ENCODE results near the gene FHAD1.

Gene FHAD1

GRCh38 chr1:15261155-15262002 is 14.4 kb downstream of the FHAD1 start:
- H3K4me1 ChIP-seq (ENCODE audit: insufficient read depth, poor library complexity, severe bottlenecking): peaks cover 5% of the 10 kb centered on the region
- H3K4me3 ChIP-seq (ENCODE audit: severe bottlenecking): no peak overlapping the region
- ATAC-seq (ENCODE audit: low read depth): no peak
- DNase-seq (ENCODE audit: low spot score): no peak
- H3K27me3 ChIP-seq (ENCODE audit: insufficient read depth, poor library complexity, severe bottlenecking): no peaks in the 10 kb centered on the region
- H3K9me3 ChIP-seq (ENCODE audit: severe bottlenecking): no peaks in the 10 kb centered on the region
- H3K27ac ChIP-seq (ENCODE audit: poor library complexity, severe bottlenecking): no peak overlapping the region
- no peak for TF ChIP-seq CTCF (IDR thresholded peaks at IDR 0.05; ENCODE audit: poor library complexity, severe bottlenecking)
- H3K36me3 ChIP-seq (ENCODE audit: low read depth): no peaks in the 10 kb centered on the region

- no peak for TF ChIP-seq CTCF (IDR thresholded peaks at IDR 0.05; ENCODE audit: poor library complexity, severe bottlenecking)
- DNase-seq (ENCODE audit: low spot score) (no peak), ATAC-seq (ENCODE audit: low read depth) (no peak)
- H3K4me1 ChIP-seq (ENCODE audit: insufficient read depth, poor library complexity, severe bottlenecking): peaks cover 5% of the 10 kb centered on the region
- H3K4me3 ChIP-seq (ENCODE audit: severe bottlenecking): no peak overlapping the region
- H3K9me3 ChIP-seq (ENCODE audit: severe bottlenecking): no peaks in the 10 kb centered on the region
- H3K36me3 ChIP-seq (ENCODE audit: low read depth): no peaks in the 10 kb centered on the region
- no peaks in the 10 kb centered on the region for H3K27me3 ChIP-seq (ENCODE audit: insufficient read depth, poor library complexity, severe bottlenecking)
- no peak overlapping the region for H3K27ac ChIP-seq (ENCODE audit: poor library complexity, severe bottlenecking)
These were observed 15.0 kb downstream of the FHAD1 start for GRCh38 chr1:15262003-15262377.

GRCh38 chr1:15262706-15263105 is 15.7 kb downstream of the FHAD1 start:
- DNase-seq (ENCODE audit: low spot score) (no peak), ATAC-seq (ENCODE audit: low read depth) (no peak)
- Histone ChIP-seq H3K4me1 (ENCODE audit: insufficient read depth, poor library complexity, severe bottlenecking) (peaks cover 5% of the 10 kb centered on the region), H3K36me3 (ENCODE audit: low read depth) (no peaks in the 10 kb centered on the region), H3K27ac (ENCODE audit: poor library complexity, severe bottlenecking) (no peak overlapping the region), H3K27me3 (ENCODE audit: insufficient read depth, poor library complexity, severe bottlenecking) (no peaks in the 10 kb centered on the region), H3K9me3 (ENCODE audit: severe bottlenecking) (no peaks in the 10 kb centered on the region), H3K4me3 (ENCODE audit: severe bottlenecking) (no peak overlapping the region)
- no peak for TF ChIP-seq CTCF (IDR thresholded peaks at IDR 0.05; ENCODE audit: poor library complexity, severe bottlenecking)

GRCh38 chr1:15264769-15265168 is 17.7 kb downstream of the FHAD1 start:
- no peaks in the 10 kb centered on the region for H3K36me3 ChIP-seq (ENCODE audit: low read depth)
- H3K9me3 ChIP-seq (ENCODE audit: severe bottlenecking): no peaks in the 10 kb centered on the region
- H3K4me1 ChIP-seq (ENCODE audit: insufficient read depth, poor library complexity, severe bottlenecking): peaks cover 5% of the 10 kb centered on the region
- TF ChIP-seq CTCF (IDR thresholded peaks at IDR 0.05; ENCODE audit: poor library complexity, severe bottlenecking): no peak
- ATAC-seq (ENCODE audit: low read depth): no peak
- H3K27ac ChIP-seq (ENCODE audit: poor library complexity, severe bottlenecking): no peak overlapping the region
- no peak overlapping the region for H3K4me3 ChIP-seq (ENCODE audit: severe bottlenecking)
- no peak for DNase-seq (ENCODE audit: low spot score)
- H3K27me3 ChIP-seq (ENCODE audit: insufficient read depth, poor library complexity, severe bottlenecking): no peaks in the 10 kb centered on the region

GRCh38 chr1:15271196-15271595 is 24.2 kb downstream of the FHAD1 start:
- Histone ChIP-seq H3K27ac (ENCODE audit: poor library complexity, severe bottlenecking) (no peak overlapping the region), H3K4me1 (ENCODE audit: insufficient read depth, poor library complexity, severe bottlenecking) (no peaks in the 10 kb centered on the region), H3K4me3 (ENCODE audit: severe bottlenecking) (no peak overlapping the region), H3K27me3 (ENCODE audit: insufficient read depth, poor library complexity, severe bottlenecking) (no peaks in the 10 kb centered on the region), H3K36me3 (ENCODE audit: low read depth) (no peaks in the 10 kb centered on the region), H3K9me3 (ENCODE audit: severe bottlenecking) (no peaks in the 10 kb centered on the region)
- TF ChIP-seq CTCF (IDR thresholded peaks at IDR 0.05; ENCODE audit: poor library complexity, severe bottlenecking): no peak
- DNase-seq (ENCODE audit: low spot score): no peak
- no peak for ATAC-seq (ENCODE audit: low read depth)
